Endothelial cell of umbilical vein (primary cell): Measurements from ENCODE around the gene ISG15.

Source experiments
- CTCF ChIP-seq, 2 donors: IDR thresholded peaks; 1 replicate in 1 of 2; 2 replicates in 1 of 2; pipeline ENCODE4 v1.5.1; 2011; ENCODE audit warnings: low read length in 2 of 2, mild to moderate bottlenecking in 2 of 2, moderate library complexity in 2 of 2, control low read depth in 1 of 2, inconsistent platforms in 1 of 2, low read depth in 1 of 2; ENCODE audit not compliant: insufficient read depth in 1 of 2; ENCODE audit errors: extremely low read depth in 1 of 2
- EZH2 ChIP-seq: IDR thresholded peaks from 2 replicates; pipeline ENCODE4 v1.6.1; 2012; ENCODE audit warnings: borderline replicate concordance, low read depth, mild to moderate bottlenecking, moderate library complexity, low read length, inconsistent platforms; ENCODE audit not compliant: severe bottlenecking
- GATA2 ChIP-seq: IDR thresholded peaks from 2 replicates; pipeline ENCODE4 v1.7.0; 2011; ENCODE audit warnings: low read depth, mild to moderate bottlenecking, moderate library complexity, mixed read lengths, low read length; ENCODE audit not compliant: insufficient read length, insufficient read depth
- MAX ChIP-seq: IDR thresholded peaks from 2 replicates; pipeline ENCODE4 v1.6.1; 2011; ENCODE audit not compliant: insufficient read depth, insufficient read length
- POLR2A ChIP-seq: IDR thresholded peaks from 2 replicates; pipeline ENCODE4 v1.6.1; 2012; ENCODE audit warnings: low read depth, mild to moderate bottlenecking, control low read depth, low read length

- TF ChIP-seq CTCF (IDR thresholded peaks at IDR 0.05; ENCODE audit: extremely low read depth in 1 of 2, insufficient read depth in 1 of 2, low read depth in 1 of 2, low read length in 2 of 2) (no peak), MAX (no peak), POLR2A (no peak), GATA2 (no peak), EZH2 (no peak)
Observed at GRCh38 chr1:1055841-1056736, 42.8 kb downstream of the ISG15 start.
